ENCODE measurements around the gene SUN2.

Gene SUN2

GRCh38 chr22:38775656-38776055 lies 19.9 kb upstream of the SUN2 start:
- DNase-seq, result no peak

- DNase-seq, result no peak
These were observed 18.8 kb upstream of the SUN2 start for GRCh38 chr22:38774496-38775166.

DNA sequence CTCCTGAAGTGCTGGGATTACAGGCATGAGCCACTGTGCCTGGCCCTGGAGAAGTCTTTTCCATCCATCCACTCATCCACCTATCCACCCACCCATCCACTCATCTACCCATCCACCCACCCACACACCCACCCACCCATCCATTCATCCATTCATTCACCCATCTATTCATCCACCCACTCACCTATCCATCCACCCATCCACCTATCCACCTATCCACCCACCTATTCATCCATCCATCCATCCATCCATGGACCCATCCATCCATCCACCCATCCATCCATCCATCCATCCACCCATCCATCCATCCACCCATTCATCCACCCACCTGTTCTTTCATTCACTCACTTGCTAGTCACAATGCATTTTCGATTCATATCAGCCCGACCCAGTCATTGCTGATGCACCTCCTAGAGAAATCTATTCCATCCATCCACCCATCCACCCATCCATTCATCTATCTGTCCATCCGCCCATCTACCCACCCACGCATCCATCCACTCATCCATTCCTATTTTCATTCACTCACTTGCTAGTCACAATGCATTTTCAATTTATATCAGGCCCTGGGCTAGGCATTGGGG lies 17.7 kb upstream of the SUN2 start:
- no peak for DNase-seq

GRCh38 chr22:38772623-38772873 lies 16.8 kb upstream of the SUN2 start:
- DNase-seq, result no peak

DNA sequence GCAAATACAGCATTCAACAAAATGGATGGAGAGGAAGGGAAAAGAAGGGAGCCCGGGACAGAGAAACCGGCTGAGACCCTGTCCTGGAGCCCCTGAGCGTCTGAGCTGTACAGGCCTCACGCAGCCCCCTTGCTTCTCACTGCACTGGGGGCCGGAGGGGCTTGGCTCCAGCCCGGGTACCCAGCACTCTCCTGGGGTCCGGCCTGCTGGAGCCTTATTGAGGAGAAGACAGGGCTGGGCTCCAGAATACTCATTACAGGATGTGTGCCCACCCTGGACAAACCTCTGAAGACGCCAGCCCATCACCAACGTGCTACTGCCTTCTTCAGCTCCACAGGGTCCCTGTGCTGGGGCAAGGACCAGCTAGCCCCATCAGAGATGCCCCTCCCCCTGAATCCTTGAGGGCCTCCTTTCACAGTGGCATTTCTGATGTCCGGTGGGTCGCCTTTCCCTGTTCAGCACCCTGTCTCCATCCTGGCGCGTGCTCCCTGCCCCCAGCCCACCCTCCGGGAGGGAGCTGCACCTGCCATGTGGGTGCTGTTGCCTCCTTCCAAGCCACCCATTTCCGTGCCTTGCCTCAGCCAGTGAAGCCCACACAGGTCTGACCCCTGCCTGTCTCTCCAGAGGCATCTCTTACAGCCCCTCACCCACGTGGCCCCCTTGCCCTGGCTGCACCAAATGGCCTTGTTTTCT lies 14.6 kb upstream of the SUN2 start:
- DNase-seq, result no peak

DNA sequence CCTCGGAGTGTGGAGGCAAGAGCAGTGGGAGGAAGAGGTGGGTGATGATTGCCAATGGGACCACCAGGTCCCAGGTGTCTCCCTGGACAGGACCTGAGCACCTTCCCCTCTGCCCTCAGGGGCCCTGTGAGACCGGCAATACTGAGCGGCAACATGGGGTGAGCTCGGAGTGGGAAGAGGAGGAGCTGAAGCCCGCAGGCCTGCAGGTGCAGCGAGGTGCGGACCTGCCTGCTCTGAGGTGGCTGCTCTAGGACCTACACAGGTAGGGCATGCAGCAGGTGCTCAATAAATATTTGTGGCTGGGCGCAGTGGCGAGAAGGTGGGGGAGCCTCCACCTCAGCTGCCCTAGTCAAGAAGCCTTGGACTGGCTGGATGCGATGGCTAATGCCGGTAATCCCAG lies 12.2 kb upstream of the SUN2 start:
- no peak for DNase-seq

DNA sequence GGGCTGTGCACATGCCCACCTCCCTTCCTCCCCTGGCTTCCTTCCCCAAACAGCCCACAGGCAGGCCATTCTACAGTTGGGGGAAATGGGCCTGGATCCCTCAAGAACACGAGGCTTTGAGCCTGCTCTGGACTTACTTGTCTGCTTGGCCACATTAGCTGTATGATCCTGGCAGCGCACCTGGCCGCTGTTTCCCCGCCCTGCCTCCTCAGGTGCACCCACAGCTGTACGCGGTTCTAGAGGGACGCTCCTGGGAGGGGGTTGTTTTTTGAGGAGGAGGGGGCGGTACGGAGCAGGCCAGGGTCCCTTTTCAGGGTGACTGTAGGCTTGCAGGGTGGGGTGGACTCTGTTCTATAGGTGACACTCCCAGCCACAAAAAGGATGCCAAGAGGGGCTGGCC lies 11.5 kb upstream of the SUN2 start:
- DNase-seq, result no peak

DNA sequence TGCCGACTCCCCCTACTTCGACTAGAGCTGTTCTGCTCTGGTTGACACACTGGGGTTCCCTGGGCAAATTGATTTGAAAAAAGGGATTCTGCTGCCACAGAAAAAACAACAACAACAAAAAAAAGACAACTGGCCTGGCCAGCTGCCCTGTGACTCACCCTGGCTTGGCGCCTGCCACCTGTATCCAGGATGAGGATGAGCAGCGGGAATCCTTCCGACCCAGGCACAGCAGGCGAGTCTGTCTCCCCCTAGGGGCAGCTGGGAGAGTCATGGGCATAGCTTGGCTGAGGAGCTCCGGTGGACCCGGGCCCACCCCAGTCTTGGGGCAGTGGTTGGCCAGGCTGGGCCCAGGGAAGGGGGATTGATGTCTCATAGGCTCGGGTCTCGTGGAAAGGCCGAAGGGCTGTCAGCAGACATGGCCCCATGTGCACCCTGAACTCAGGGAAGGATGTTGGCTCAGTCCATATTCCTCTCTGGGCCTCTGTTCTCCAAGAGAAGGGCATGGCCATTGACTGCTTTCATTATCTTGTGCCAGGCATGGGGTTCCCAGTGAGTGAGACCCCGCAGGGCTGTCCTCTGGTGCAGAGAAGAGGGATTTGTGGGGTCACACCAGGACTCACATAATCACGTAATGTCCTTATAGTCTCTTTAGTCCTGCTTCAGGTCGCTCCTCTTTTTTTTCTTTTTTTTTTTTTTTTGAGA lies 10.4 kb upstream of the SUN2 start:
- DNase-seq, result peak in 4 of 6 experiments; percentile 18 to 45 (median 38)

DNA sequence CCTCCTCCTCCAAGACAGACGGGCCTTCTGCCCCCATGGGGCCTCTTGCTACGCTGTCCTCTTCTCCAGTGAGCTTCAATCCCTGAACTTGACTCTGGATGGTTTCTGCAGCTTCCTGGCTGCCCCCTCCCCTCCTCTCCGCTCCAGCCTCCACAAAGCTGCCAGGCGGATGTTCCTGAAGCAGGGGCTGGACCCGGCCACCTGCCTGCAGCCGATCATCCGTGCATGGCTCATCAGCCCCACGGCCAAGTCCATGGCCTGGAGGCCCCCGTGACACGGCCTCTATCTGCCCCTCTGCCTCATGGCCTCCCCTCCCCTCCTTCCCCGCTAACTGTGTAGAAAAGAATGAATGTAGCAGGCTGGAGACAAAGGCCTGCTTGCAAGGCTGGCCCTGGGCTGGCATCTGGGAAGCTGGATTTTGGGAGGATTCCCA lies 6.8 kb upstream of the SUN2 start:
- DNase-seq, result no peak

GRCh38 chr22:38761202-38762162 lies 5.7 kb upstream of the SUN2 start:
- DNase-seq, result no peak

GRCh38 chr22:38760477-38761201 lies 4.8 kb upstream of the SUN2 start:
- DNase-seq, result no peak

DNA sequence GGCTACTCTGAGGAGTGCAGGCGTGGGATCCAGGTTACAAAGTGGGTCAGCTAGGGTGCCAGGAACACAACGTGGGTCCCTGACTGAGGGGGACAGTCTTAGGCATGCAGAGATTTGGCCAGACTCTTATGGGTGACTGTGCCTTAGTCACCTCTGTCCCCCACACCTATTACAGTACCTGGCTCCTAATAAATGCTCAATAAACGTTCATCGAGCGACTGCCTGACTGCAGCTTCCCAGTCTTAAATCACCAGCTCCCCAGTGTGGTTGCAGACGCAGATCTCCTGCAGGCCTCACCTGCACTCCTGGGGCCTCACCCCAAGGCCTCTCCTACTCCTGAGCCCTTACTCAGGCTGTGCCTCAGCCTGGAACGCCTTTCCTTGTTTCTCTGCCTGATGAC lies 3.2 kb upstream of the SUN2 start:
- no peak for DNase-seq

- DNase-seq, result peak; percentile 72 to 82 (median 76)
These were observed 2.6 kb upstream of the SUN2 start for GRCh38 chr22:38758276-38758945.

DNA sequence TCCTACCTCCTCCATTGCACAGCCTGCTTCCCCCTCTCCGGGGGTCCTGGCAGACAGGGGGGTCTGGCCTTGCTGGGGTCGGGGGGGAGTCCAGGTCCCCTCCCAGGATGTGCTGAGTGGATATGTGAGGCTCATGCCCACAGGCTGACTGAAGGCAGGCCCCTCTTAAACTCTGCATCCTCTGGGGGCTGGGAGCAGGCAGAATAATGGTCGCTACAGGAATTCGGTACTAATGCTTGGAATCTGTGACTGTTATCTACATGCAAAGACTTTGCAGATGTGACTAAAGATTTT lies 1.6 kb upstream of the SUN2 start:
- no peak for DNase-seq

GRCh38 chr22:38756711-38757463 lies 1.1 kb upstream of the SUN2 start:
- DNase-seq, result peak in 3 of 6 experiments; percentile 27 to 44 (median 28)

DNA sequence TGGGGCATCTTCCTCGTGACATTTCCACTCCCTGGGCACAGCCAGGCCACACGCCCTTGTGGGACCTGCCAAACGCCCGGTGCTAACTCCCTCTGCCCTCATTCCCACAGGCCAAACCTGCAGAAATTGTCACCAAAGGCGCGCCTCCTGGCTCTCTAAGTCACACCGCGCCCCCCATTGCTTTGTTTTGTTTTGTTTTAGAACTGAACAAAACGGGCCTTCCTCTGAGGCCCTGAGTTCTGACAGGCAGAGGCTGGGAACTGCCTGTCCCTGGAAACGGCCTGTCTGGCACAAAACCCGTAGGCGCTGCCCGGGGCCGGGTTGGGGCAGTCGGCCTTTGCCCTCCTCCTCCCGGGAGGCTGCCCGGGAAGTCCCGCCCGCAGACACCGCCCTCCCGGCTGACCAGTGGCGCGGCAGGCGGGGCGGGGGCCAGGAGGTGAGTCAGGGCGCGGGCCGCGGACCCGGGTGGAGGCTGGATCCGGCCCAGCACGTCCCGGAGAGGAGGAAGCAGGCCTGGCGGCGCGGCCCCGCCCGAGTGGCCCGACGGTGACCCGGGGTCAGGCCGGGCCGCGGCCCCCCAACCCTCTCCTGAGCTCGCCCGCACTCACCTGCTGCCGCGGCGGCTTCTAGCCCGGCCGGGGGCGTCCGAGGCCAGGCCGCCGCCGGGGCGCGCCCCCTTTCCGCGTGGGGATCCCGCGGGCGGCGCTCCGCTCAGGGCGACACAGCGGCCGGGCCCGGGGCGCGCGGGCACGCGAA lies 465 bp downstream of the SUN2 start:
- peak in 5 of 6 experiments; percentile 18 to 66 (median 51) for DNase-seq

- peak in 2 of 6 experiments; percentile 35 to 54 for DNase-seq
These were observed 1.0 kb downstream of the SUN2 start for GRCh38 chr22:38754751-38755154.

- DNase-seq, result peak in 3 of 6 experiments; percentile 37 to 40 (median 39)
These were observed 1.6 kb downstream of the SUN2 start for GRCh38 chr22:38753948-38754750.

All from stimulated activated naive CD4-positive, alpha-beta T cell (primary cell).